A549 (cell line): ENCODE data around the gene TPO. TPM values are rescaled to one million over a fixed set of nuclear protein-coding genes. Genes with fewer than 3 reads are reported as not detected.

Experiments used
- ATAC-seq, 2 experiments: fragments of 200-7000 bp in 1 of 2; fragments of >200 bp in 1 of 2; cut with Nextera tagmentation in 1 of 2; cut with Tn5 transposase in 1 of 2; 3 replicates each; pipeline versions ENCODE4 v1.8.0 to v1.9.1; 2018 to 2020; ENCODE audit warnings: mild to moderate bottlenecking in 1 of 2, moderate library complexity in 1 of 2
- CTCF ChIA-PET: fragments of 300-600 bp; sonication (Branson Sonifier 250); formaldehyde crosslinking; extraction: SDS; loops from one replicate; lab custom pipeline; 2021; ENCODE audit warnings: antibody characterized with exemption, inconsistent platforms; lab: Yijun Ruan, JAX
- POLR2A ChIA-PET: fragments of 350-600 bp; formaldehyde crosslinking; extraction: SDS; loops from one replicate; lab custom pipeline; 2021; ENCODE audit warnings: antibody characterized with exemption, inconsistent platforms; lab: Yijun Ruan, JAX
- DNase-seq, 2 experiments: peaks; one replicate each; pipeline versions ENCODE4 v3.0.0 to v3.0.0-alpha.2; 2011 to 2016; ENCODE audit warnings: low read depth in 1 of 2, low spot score in 1 of 2
- FAIRE-seq: peaks from 2 replicates; lab custom pipeline; 2011; peaks lifted over from hg19 to GRCh38; lab: Jason Lieb, UNC
- H3K27ac ChIP-seq, 2 experiments: fragments of >200 bp; sonication (Bioruptor Twin); formaldehyde crosslinking; 3 replicates each; pipeline ENCODE4 v1.5.1; 2016 to 2017
- H3K4me1 ChIP-seq: fragments of >200 bp; sonication (Bioruptor Twin); formaldehyde crosslinking; 3 replicates; pipeline ENCODE4 v1.6.1; 2016
- H3K4me2 ChIP-seq: fragments of >200 bp; sonication (Bioruptor Twin); formaldehyde crosslinking; 3 replicates; pipeline ENCODE4 v1.6.1; 2016
- H3K4me3 ChIP-seq: fragments of >200 bp; sonication (Bioruptor Twin); formaldehyde crosslinking; 3 replicates; pipeline ENCODE4 v1.5.1; 2016
- H3K9me3 ChIP-seq: fragments of >200 bp; sonication (Bioruptor Twin); formaldehyde crosslinking; 3 replicates; pipeline ENCODE4 v1.6.1; 2016
- BHLHE40 ChIP-seq: IDR thresholded peaks from 2 replicates; pipeline ENCODE4 v1.6.1; 2012; ENCODE audit warnings: low read depth, low read length, inconsistent platforms
- CBX2 ChIP-seq: fragments of 200-600 bp; sonication (generic); IDR thresholded peaks from 2 replicates; pipeline ENCODE4 v1.6.1; 2016; ENCODE audit warnings: low read depth, mild to moderate bottlenecking, borderline replicate concordance
- CEBPB ChIP-seq, 2 experiments: fragments of >200 bp in 1 of 2; sonication (Bioruptor Twin) in 1 of 2; formaldehyde crosslinking in 1 of 2; IDR thresholded peaks; 2 replicates each; pipeline ENCODE4 v1.6.1; 2012 to 2016
- CHD4 ChIP-seq: fragments of 200-600 bp; sonication (generic); IDR thresholded peaks from 2 replicates; pipeline ENCODE4 v1.6.1; 2016; ENCODE audit warnings: antibody characterized with exemption, mild to moderate bottlenecking, borderline replicate concordance
- EHMT2 ChIP-seq: fragments of 200-600 bp; sonication (generic); IDR thresholded peaks from 2 replicates; pipeline ENCODE4 v1.6.1; 2016; ENCODE audit warnings: antibody characterized with exemption, low read depth, mild to moderate bottlenecking, moderate library complexity
- GATA3 ChIP-seq: IDR thresholded peaks from 2 replicates; pipeline ENCODE4 v1.6.1; 2012; ENCODE audit warnings: borderline replicate concordance
- HEYL ChIP-seq: fragments of 250-450 bp; sonication (Bioruptor Pico); IDR thresholded peaks from 2 replicates; pipeline ENCODE4 v1.8.0; 2021; ENCODE audit warnings: mild to moderate bottlenecking, moderate library complexity
- JUNB ChIP-seq: fragments of >200 bp; sonication (Bioruptor Twin); formaldehyde crosslinking; IDR thresholded peaks from 2 replicates; pipeline ENCODE4 v1.6.1; 2016
- MAFK ChIP-seq: fragments of 450-650 bp; IDR thresholded peaks from 2 replicates; pipeline ENCODE4 v1.6.1; 2014; ENCODE audit not compliant: partially characterized antibody
- MAZ ChIP-seq: fragments of 150-350 bp; IDR thresholded peaks from 2 replicates; pipeline ENCODE4 v1.6.1; 2014; ENCODE audit warnings: antibody characterized with exemption, low read depth, low read length, borderline replicate concordance
- MYC ChIP-seq: IDR thresholded peaks from 2 replicates; pipeline ENCODE4 v1.6.1; 2012; ENCODE audit warnings: mild to moderate bottlenecking, inconsistent platforms, low read length, improper control_type of control experiment, borderline replicate concordance
- NFE2L2 ChIP-seq: fragments of 150-350 bp; conservative IDR thresholded peaks from 2 replicates; pipeline ENCODE4 v1.6.1; 2014; ENCODE audit warnings: low read length
- NR3C1 ChIP-seq: fragments of >200 bp; sonication (Bioruptor Twin); formaldehyde crosslinking; IDR thresholded peaks from 3 replicates; pipeline ENCODE4 v1.6.1; 2017
- RARB ChIP-seq: fragments of 250-450 bp; sonication (Bioruptor Pico); IDR thresholded peaks from 2 replicates; pipeline ENCODE4 v1.8.0; 2021; ENCODE audit warnings: mild to moderate bottlenecking, moderate library complexity
- TFCP2L1 ChIP-seq: fragments of 250-450 bp; sonication (Bioruptor Pico); IDR thresholded peaks from 2 replicates; pipeline ENCODE4 v1.5.0; 2021; ENCODE audit warnings: mild to moderate bottlenecking
- ZNF302 ChIP-seq: fragments of 250-450 bp; sonication (Bioruptor Pico); IDR thresholded peaks from 2 replicates; pipeline ENCODE4 v1.9.0; 2021; ENCODE audit warnings: inconsistent platforms, mild to moderate bottlenecking, moderate library complexity
- WGBS: methylation state at CpG from one replicate; pipeline ENCODE4 v1.1.6; 2017; ENCODE audit errors: missing lambda C conversion rate; 5-methylcytosine and 5-hydroxymethylcytosine counted together
- polyA plus RNA-seq, 4 experiments: library from polyadenylated mRNA; depleted of rRNA in 3 of 4; stranded (reverse); fragments of >200 nt; fragmentation: RNase III in 1 of 4; extraction: RNeasy Plus Mini Kit Qiagen cat#74134 plus additional on column Dnase treatment in 1 of 4; gene quantifications; 2 replicates in 3 of 4; 3 replicates in 1 of 4; pipeline ENCODE4 v1.2.3, GENCODE V29; 2011 to 2017
- TF ChIP-seq, protein P1 (sequence below): fragments of >200 bp; sonication (Bioruptor Twin); formaldehyde crosslinking; IDR thresholded peaks from 3 replicates; pipeline ENCODE4 v1.5.1; 2016
- TF ChIP-seq, protein P2 (sequence below): IDR thresholded peaks from 2 replicates; pipeline ENCODE4 v1.6.1; 2012
- TF ChIP-seq, protein P3 (sequence below): fragments of 450-650 bp; IDR thresholded peaks from 2 replicates; pipeline ENCODE4 v1.6.1; 2014; ENCODE audit warnings: antibody characterized with exemption
- TF ChIP-seq, protein P4 (sequence below): fragments of 250-450 bp; sonication (Bioruptor Pico); IDR thresholded peaks from 2 replicates; pipeline ENCODE4 v1.5.0; 2021; ENCODE audit warnings: mild to moderate bottlenecking, moderate library complexity, borderline replicate concordance
- TF ChIP-seq, protein P5 (sequence below): fragments of >200 bp; sonication (Bioruptor Twin); formaldehyde crosslinking; IDR thresholded peaks from 2 replicates; pipeline ENCODE4 v1.6.1; 2016
- TF ChIP-seq, protein P6 (sequence below): IDR thresholded peaks from 2 replicates; pipeline ENCODE4 v1.6.1; 2012
- TF ChIP-seq, protein P7 (sequence below): fragments of 250-450 bp; sonication (Bioruptor Pico); IDR thresholded peaks from 2 replicates; pipeline ENCODE4 v1.5.0; 2020; ENCODE audit warnings: low read depth, mild to moderate bottlenecking, moderate library complexity

Gene TPO
- polyA plus RNA-seq, 2 of the 4 experiments (the other 2 are of a cell fraction), result 0.05 TPM; not detected in 1

DNA sequence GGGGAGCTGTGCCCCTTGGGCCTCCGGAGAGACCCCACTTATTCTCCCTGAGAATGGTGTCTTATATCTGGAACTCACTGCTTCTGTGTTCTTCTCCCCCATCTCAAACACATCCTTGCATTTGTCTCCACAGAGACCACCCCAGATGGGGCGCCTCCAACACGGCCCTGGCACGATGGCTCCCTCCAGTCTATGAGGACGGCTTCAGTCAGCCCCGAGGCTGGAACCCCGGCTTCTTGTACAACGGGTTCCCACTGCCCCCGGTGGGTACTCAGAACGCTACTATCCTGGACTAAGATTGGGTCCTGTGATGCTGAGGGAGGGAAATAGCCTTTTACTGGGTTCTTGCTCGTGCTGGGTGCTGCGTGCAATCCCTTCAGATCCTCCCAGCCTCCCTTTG, 40.3 kb downstream of the TPO start (continued):
- TF ChIP-seq, protein P1, sequence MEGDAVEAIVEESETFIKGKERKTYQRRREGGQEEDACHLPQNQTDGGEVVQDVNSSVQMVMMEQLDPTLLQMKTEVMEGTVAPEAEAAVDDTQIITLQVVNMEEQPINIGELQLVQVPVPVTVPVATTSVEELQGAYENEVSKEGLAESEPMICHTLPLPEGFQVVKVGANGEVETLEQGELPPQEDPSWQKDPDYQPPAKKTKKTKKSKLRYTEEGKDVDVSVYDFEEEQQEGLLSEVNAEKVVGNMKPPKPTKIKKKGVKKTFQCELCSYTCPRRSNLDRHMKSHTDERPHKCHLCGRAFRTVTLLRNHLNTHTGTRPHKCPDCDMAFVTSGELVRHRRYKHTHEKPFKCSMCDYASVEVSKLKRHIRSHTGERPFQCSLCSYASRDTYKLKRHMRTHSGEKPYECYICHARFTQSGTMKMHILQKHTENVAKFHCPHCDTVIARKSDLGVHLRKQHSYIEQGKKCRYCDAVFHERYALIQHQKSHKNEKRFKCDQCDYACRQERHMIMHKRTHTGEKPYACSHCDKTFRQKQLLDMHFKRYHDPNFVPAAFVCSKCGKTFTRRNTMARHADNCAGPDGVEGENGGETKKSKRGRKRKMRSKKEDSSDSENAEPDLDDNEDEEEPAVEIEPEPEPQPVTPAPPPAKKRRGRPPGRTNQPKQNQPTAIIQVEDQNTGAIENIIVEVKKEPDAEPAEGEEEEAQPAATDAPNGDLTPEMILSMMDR, result no peak
- TF ChIP-seq JUNB (no peak), BHLHE40 (no peak)
- TF ChIP-seq, protein P2, sequence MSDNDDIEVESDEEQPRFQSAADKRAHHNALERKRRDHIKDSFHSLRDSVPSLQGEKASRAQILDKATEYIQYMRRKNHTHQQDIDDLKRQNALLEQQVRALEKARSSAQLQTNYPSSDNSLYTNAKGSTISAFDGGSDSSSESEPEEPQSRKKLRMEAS, result no peak

DNA sequence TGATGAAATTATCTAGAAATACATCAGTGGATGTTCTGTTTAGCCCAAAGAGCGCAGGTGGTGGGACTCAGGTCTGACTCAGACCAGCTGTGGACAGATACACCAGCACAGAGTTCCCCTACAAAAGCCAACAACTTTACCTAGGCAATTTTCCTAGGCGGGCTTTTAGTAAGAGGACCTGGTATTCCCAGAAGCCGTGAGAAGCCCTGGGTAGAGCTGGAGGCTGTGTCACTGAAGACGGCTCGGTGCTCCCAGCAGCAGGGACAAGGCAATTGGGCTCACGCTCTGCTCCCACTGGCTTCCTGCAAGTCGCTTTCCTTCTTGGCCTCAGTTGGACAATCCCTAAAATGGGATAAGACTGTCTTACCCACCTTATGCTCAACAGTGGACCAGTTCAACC, 41.1 kb downstream of the TPO start:
- TF ChIP-seq ZNF302 (CRISPR knock-in tag), result no peak
- DNase-seq, result no peak
- Histone ChIP-seq H3K4me2 (no peak overlapping the region), H3K9me3 (peaks cover 3% of the 10 kb centered on the region; the same call in 2 of the 3 replicates), H3K4me3 (no peak overlapping the region), H3K4me1 (no peaks in the 10 kb centered on the region), H3K27ac (no peak overlapping the region)
- ChIA-PET CTCF (no interaction called here), POLR2A (no interaction called here)
- no peak for ATAC-seq
- 2% methylated on average over 7 of the region's 7 CpGs for WGBS
- no peak for FAIRE-seq

DNA sequence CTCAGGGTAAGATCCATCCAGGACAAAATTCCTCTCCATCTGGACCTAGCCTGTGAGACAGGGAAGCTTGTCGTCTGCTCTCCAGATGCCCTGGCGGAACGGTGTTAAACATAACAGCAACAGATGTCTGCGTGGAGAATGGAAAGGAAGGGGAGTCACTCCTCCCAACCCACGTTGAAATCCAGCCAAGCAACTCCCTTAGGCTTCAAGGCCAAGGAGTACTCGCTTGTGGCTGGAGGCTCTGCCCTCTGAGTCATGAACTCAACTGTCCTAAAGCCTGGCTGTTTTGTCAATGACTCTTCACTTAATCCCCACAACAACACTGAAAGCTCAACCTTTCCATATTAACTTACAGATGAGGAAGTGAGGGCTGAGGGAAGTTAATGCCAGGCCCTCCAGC, 42.2 kb downstream of the TPO start:
- ATAC-seq (no peak), FAIRE-seq (no peak), DNase-seq (no peak)
- Histone ChIP-seq H3K4me2 (no peak overlapping the region), H3K4me3 (no peak overlapping the region), H3K9me3 (peaks cover 3% of the 10 kb centered on the region; the same call in 2 of the 3 replicates), H3K4me1 (no peaks in the 10 kb centered on the region), H3K27ac (no peak overlapping the region)
- POLR2A ChIA-PET, result no interaction called here
- whole genome bisulfite sequencing, result 38% methylated on average over 6 of the region's 6 CpGs
- CTCF ChIA-PET, result no interaction called here
- TF ChIP-seq CBX2, result no peak

DNA sequence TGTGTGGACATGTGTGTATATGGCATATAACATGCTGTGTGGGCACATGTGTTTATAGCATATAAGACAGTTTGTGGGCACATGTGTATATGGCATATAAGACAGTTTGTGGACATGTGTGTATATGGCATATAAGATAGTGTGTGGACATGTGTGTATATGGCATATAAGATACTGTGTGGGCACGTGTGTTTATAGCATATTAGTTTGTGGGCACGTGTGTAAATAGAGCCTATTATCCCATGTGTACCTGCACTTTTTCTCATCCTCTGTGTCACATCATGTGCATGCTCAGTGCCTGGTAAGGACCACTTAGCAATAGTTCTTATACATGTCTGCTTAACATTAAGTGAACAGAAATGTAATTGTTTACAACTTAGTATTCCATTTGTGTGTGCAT, 45.2 kb downstream of the TPO start:
- Histone ChIP-seq H3K4me1 (no peaks in the 10 kb centered on the region), H3K9me3 (peaks cover 3% of the 10 kb centered on the region; the same call in 2 of the 3 replicates), H3K4me3 (no peak overlapping the region), H3K27ac (no peak overlapping the region), H3K4me2 (no peak overlapping the region)
- FAIRE-seq, result peak; percentile 89
- no peak for DNase-seq
- ATAC-seq, result no peak
- TF ChIP-seq, protein P3, sequence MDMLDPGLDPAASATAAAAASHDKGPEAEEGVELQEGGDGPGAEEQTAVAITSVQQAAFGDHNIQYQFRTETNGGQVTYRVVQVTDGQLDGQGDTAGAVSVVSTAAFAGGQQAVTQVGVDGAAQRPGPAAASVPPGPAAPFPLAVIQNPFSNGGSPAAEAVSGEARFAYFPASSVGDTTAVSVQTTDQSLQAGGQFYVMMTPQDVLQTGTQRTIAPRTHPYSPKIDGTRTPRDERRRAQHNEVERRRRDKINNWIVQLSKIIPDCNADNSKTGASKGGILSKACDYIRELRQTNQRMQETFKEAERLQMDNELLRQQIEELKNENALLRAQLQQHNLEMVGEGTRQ, result no peak
- TF ChIP-seq CEBPB (IDR thresholded peaks at IDR 0.05) (no peak), NFE2L2 (no peak), GATA3 (no peak), HEYL (CRISPR knock-in tag) (no peak), EHMT2 (no peak), CHD4 (no peak), MYC (no peak), NR3C1 (no peak), MAZ (no peak), RARB (CRISPR knock-in tag) (no peak), MAFK (no peak), TFCP2L1 (CRISPR knock-in tag) (no peak)
- TF ChIP-seq, protein P4, sequence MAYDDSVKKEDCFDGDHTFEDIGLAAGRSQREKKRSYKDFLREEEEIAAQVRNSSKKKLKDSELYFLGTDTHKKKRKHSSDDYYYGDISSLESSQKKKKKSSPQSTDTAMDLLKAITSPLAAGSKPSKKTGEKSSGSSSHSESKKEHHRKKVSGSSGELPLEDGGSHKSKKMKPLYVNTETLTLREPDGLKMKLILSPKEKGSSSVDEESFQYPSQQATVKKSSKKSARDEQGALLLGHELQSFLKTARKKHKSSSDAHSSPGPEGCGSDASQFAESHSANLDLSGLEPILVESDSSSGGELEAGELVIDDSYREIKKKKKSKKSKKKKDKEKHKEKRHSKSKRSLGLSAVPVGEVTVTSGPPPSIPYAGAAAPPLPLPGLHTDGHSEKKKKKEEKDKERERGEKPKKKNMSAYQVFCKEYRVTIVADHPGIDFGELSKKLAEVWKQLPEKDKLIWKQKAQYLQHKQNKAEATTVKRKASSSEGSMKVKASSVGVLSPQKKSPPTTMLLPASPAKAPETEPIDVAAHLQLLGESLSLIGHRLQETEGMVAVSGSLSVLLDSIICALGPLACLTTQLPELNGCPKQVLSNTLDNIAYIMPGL, result no peak
- TF ChIP-seq, protein P5, sequence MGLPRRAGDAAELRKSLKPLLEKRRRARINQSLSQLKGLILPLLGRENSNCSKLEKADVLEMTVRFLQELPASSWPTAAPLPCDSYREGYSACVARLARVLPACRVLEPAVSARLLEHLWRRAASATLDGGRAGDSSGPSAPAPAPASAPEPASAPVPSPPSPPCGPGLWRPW, result no peak
- TF ChIP-seq, protein P6, sequence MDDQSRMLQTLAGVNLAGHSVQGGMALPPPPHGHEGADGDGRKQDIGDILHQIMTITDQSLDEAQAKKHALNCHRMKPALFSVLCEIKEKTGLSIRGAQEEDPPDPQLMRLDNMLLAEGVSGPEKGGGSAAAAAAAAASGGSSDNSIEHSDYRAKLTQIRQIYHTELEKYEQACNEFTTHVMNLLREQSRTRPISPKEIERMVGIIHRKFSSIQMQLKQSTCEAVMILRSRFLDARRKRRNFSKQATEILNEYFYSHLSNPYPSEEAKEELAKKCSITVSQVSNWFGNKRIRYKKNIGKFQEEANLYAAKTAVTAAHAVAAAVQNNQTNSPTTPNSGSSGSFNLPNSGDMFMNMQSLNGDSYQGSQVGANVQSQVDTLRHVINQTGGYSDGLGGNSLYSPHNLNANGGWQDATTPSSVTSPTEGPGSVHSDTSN, result no peak
- TF ChIP-seq, protein P7, sequence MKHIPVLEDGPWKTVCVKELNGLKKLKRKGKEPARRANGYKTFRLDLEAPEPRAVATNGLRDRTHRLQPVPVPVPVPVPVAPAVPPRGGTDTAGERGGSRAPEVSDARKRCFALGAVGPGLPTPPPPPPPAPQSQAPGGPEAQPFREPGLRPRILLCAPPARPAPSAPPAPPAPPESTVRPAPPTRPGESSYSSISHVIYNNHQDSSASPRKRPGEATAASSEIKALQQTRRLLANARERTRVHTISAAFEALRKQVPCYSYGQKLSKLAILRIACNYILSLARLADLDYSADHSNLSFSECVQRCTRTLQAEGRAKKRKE (CRISPR knock-in tag), result no peak
- CTCF ChIA-PET, result no interaction called here
- 0% methylated on average over 2 of the region's 2 CpGs for WGBS
- POLR2A ChIA-PET, result no interaction called here
